22Rv1 (cell line): Measurements from ENCODE around the gene CDK3.

ENCODE experiments used
- CTCF ChIP-seq: fragments of 450-650 bp; IDR thresholded peaks from 2 replicates; pipeline ENCODE4 v1.5.1; 2017; ENCODE audit warnings: mild to moderate bottlenecking
- ZFX ChIP-seq: fragments of 450-650 bp; IDR thresholded peaks from 2 replicates; pipeline ENCODE4 v1.6.1; 2017; ENCODE audit warnings: antibody characterized with exemption, borderline replicate concordance

GRCh38 chr17:75980188-75981018 is 20.3 kb upstream of the CDK3 start:
- no peak for TF ChIP-seq CTCF
- TF ChIP-seq ZFX: no peak
